Measurements from ENCODE around the gene ATP1A3.
A peak's percentile ranks its signal among the peaks of the same experiment; 100 is the strongest.

DNA sequence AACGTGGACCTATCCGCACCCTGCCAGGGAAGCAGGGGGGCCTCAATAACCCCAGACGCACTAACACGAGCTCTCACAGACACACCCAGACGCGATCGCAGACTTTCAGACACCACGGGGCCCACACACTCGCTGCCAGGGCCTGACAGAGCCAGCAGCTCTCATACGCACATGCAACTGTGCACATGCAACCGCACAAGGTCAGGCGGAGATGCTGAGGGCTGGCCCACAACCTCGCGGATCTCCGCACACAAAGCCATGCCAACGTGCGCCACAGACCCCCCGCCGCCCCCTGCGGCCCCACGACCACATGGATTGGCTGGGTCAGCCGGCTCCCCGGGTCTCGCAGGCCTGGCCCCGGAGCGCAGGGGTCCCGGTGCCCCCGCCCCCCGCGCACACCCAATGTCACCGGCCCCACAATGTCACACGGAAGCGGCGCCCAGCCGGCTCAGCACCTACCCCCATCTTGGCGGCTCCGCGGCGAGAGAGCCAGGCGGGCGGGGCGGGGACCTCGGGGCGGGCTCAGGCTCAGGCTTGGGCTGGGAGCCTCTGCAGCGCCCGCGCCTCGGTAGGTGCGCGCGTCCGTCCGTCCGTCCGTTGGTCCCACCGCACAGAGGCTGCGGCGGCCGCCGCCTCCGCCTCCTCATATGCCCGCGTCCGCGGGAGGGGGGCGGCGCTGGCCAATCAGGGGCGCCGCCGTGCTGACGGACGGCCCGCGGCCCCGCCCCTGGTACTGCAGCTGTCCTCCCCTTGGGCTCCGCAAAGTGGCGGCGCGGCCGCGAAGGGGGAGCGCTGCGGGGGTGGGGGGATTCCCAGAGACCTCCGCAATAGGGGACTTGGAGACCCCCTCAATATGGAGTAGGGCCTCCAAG lies at the start of gene ATP1A3:
- TF ChIP-seq TCF7L2 (IDR thresholded peaks at IDR 0.05; ENCODE audit: borderline replicate concordance, extremely low read depth, insufficient read depth, insufficient read length) (no peak), EGR1 (IDR thresholded peaks at IDR 0.05; ENCODE audit: low read depth) (peak; percentile 78; the same call in 1 of the 2 replicates), POLR2A (IDR thresholded peaks at IDR 0.05; ENCODE audit: borderline replicate concordance, extremely low read depth, insufficient read depth, insufficient read length) (no peak), POLR2AphosphoS5 (IDR thresholded peaks at IDR 0.05; ENCODE audit: low read depth, low read length) (peak; percentile 68), YY1 (IDR thresholded peaks at IDR 0.05; ENCODE audit: extremely low read depth, insufficient replicate concordance, low read depth, low read length) (no peak), EZH2 (IDR thresholded peaks at IDR 0.05) (no peak)
- TF ChIP-seq, protein P1, sequence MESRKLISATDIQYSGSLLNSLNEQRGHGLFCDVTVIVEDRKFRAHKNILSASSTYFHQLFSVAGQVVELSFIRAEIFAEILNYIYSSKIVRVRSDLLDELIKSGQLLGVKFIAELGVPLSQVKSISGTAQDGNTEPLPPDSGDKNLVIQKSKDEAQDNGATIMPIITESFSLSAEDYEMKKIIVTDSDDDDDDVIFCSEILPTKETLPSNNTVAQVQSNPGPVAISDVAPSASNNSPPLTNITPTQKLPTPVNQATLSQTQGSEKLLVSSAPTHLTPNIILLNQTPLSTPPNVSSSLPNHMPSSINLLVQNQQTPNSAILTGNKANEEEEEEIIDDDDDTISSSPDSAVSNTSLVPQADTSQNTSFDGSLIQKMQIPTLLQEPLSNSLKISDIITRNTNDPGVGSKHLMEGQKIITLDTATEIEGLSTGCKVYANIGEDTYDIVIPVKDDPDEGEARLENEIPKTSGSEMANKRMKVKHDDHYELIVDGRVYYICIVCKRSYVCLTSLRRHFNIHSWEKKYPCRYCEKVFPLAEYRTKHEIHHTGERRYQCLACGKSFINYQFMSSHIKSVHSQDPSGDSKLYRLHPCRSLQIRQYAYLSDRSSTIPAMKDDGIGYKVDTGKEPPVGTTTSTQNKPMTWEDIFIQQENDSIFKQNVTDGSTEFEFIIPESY (IDR thresholded peaks at IDR 0.05; ENCODE audit: extremely low read depth, insufficient replicate concordance, low read length): no peak
- TF ChIP-seq, protein P2, sequence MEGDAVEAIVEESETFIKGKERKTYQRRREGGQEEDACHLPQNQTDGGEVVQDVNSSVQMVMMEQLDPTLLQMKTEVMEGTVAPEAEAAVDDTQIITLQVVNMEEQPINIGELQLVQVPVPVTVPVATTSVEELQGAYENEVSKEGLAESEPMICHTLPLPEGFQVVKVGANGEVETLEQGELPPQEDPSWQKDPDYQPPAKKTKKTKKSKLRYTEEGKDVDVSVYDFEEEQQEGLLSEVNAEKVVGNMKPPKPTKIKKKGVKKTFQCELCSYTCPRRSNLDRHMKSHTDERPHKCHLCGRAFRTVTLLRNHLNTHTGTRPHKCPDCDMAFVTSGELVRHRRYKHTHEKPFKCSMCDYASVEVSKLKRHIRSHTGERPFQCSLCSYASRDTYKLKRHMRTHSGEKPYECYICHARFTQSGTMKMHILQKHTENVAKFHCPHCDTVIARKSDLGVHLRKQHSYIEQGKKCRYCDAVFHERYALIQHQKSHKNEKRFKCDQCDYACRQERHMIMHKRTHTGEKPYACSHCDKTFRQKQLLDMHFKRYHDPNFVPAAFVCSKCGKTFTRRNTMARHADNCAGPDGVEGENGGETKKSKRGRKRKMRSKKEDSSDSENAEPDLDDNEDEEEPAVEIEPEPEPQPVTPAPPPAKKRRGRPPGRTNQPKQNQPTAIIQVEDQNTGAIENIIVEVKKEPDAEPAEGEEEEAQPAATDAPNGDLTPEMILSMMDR (IDR thresholded peaks at IDR 0.05 in 2 of 3, conservative IDR thresholded peaks at IDR 0.05 in 1 of 3; ENCODE audit: borderline replicate concordance in 1 of 3, insufficient read depth in 1 of 3, low read depth in 2 of 3, low read length in 2 of 3): no peak
- TF ChIP-seq, protein P3, sequence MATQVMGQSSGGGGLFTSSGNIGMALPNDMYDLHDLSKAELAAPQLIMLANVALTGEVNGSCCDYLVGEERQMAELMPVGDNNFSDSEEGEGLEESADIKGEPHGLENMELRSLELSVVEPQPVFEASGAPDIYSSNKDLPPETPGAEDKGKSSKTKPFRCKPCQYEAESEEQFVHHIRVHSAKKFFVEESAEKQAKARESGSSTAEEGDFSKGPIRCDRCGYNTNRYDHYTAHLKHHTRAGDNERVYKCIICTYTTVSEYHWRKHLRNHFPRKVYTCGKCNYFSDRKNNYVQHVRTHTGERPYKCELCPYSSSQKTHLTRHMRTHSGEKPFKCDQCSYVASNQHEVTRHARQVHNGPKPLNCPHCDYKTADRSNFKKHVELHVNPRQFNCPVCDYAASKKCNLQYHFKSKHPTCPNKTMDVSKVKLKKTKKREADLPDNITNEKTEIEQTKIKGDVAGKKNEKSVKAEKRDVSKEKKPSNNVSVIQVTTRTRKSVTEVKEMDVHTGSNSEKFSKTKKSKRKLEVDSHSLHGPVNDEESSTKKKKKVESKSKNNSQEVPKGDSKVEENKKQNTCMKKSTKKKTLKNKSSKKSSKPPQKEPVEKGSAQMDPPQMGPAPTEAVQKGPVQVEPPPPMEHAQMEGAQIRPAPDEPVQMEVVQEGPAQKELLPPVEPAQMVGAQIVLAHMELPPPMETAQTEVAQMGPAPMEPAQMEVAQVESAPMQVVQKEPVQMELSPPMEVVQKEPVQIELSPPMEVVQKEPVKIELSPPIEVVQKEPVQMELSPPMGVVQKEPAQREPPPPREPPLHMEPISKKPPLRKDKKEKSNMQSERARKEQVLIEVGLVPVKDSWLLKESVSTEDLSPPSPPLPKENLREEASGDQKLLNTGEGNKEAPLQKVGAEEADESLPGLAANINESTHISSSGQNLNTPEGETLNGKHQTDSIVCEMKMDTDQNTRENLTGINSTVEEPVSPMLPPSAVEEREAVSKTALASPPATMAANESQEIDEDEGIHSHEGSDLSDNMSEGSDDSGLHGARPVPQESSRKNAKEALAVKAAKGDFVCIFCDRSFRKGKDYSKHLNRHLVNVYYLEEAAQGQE (IDR thresholded peaks at IDR 0.05; ENCODE audit: low read depth): no peak
- TF ChIP-seq, protein P4, sequence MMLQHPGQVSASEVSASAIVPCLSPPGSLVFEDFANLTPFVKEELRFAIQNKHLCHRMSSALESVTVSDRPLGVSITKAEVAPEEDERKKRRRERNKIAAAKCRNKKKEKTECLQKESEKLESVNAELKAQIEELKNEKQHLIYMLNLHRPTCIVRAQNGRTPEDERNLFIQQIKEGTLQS (IDR thresholded peaks at IDR 0.05): no peak
